GM23248 (cell line): Measurements from ENCODE around the gene BARX2. TPM values are rescaled to one million over a fixed set of nuclear protein-coding genes. Genes with fewer than 3 reads are reported as not detected.

ENCODE experiments used
- DNase-seq: peaks from one replicate; pipeline ENCODE4 v3.0.0-alpha.2; 2015
- H2AFZ ChIP-seq: fragments of 200-600 bp; sonication (generic); 2 replicates; pipeline ENCODE4 v1.6.1; 2016; ENCODE audit warnings: antibody characterized with exemption
- H3F3A ChIP-seq: fragments of 200-600 bp; sonication (generic); 2 replicates; pipeline ENCODE4 v1.6.1; 2016; ENCODE audit warnings: mild to moderate bottlenecking, antibody characterized with exemption, mixed run types; ENCODE audit not compliant: insufficient read depth
- H3K27ac ChIP-seq: fragments of 200-600 bp; sonication (generic); 2 replicates; pipeline ENCODE4 v1.5.1; 2016; ENCODE audit warnings: mild to moderate bottlenecking
- H3K27me3 ChIP-seq: fragments of 200-600 bp; sonication (generic); replicated peaks from 2 replicates; pipeline ENCODE4 v1.6.1; 2016; ENCODE audit warnings: mild to moderate bottlenecking; ENCODE audit not compliant: insufficient read depth
- H3K36me3 ChIP-seq: fragments of 200-600 bp; sonication (generic); 2 replicates; pipeline ENCODE4 v1.6.1; 2016; ENCODE audit warnings: low read depth, mild to moderate bottlenecking
- H3K4me1 ChIP-seq: fragments of 200-600 bp; sonication (generic); 2 replicates; pipeline ENCODE4 v1.6.1; 2016; ENCODE audit warnings: mild to moderate bottlenecking; ENCODE audit not compliant: insufficient read depth
- H3K4me2 ChIP-seq: fragments of 200-600 bp; sonication (generic); one replicate; pipeline ENCODE4 v1.6.1; 2016; ENCODE audit warnings: mild to moderate bottlenecking; ENCODE audit not compliant: unreplicated experiment
- H3K4me3 ChIP-seq: fragments of 200-600 bp; sonication (generic); 2 replicates; pipeline ENCODE4 v1.5.1; 2016; ENCODE audit warnings: mild to moderate bottlenecking
- H3K79me2 ChIP-seq: fragments of 200-600 bp; sonication (generic); 2 replicates; pipeline ENCODE4 v1.6.1; 2016; ENCODE audit warnings: mild to moderate bottlenecking; ENCODE audit not compliant: insufficient read depth
- H3K9ac ChIP-seq: fragments of 200-600 bp; sonication (generic); 2 replicates; pipeline ENCODE4 v1.6.1; 2016; ENCODE audit warnings: mild to moderate bottlenecking
- H3K9me2 ChIP-seq: fragments of 200-600 bp; sonication (generic); 2 replicates; pipeline ENCODE4 v1.6.1; 2016; ENCODE audit warnings: mixed run types, mild to moderate bottlenecking, moderate library complexity; ENCODE audit not compliant: insufficient read depth
- H3K9me3 ChIP-seq: fragments of 200-600 bp; sonication (generic); one replicate; pipeline ENCODE4 v1.6.1; 2017; ENCODE audit warnings: low read depth
- H4K20me1 ChIP-seq: fragments of 200-600 bp; sonication (generic); 2 replicates; pipeline ENCODE4 v1.6.0; 2016; ENCODE audit not compliant: insufficient read depth
- EZH2 ChIP-seq: fragments of 200-600 bp; sonication (generic); IDR thresholded peaks from 2 replicates; pipeline ENCODE4 v1.6.1; 2018; ENCODE audit warnings: antibody characterized with exemption, mild to moderate bottlenecking; ENCODE audit not compliant: insufficient read depth, poor library complexity, severe bottlenecking
- EZH2phosphoT487 ChIP-seq: fragments of 200-600 bp; sonication (generic); IDR thresholded peaks from 2 replicates; pipeline ENCODE4 v1.6.1; 2018; ENCODE audit warnings: antibody characterized with exemption, moderate library complexity, mild to moderate bottlenecking, low read depth; ENCODE audit not compliant: insufficient read depth
- WGBS, 2 experiments: methylation state at CpG; one replicate each; pipeline ENCODE4 v1.1.6; 2015 to 2017; ENCODE audit warnings: low lambda C conversion rate in 2 of 2, low coverage in 1 of 2; ENCODE audit errors: missing lambda C conversion rate in 2 of 2; 5-methylcytosine and 5-hydroxymethylcytosine counted together
- in situ Hi-C: fragments of 300-500 bp; cut with MboI; formaldehyde crosslinking; loops from 2 replicates; pipeline ENCODE4 v1.15.0; 2020
- polyA plus RNA-seq: library from polyadenylated mRNA; unstranded; fragments of >200 nt; fragmentation: Nextera tagmentation; extraction: Ambion mirVana; gene quantifications from 2 replicates; pipeline ENCODE4 v1.2.1, GENCODE V29; 2016
- total RNA-seq: library from RNA; depleted of rRNA; stranded (reverse); fragments of >200 nt; shearing (Covaris generic); gene quantifications from 2 replicates; pipeline ENCODE4 v1.2.3, GENCODE V29; 2014

BARX2 gene
- total and polyA plus RNA-seq, 2 experiments from 2014 or later, result not detected

DNA sequence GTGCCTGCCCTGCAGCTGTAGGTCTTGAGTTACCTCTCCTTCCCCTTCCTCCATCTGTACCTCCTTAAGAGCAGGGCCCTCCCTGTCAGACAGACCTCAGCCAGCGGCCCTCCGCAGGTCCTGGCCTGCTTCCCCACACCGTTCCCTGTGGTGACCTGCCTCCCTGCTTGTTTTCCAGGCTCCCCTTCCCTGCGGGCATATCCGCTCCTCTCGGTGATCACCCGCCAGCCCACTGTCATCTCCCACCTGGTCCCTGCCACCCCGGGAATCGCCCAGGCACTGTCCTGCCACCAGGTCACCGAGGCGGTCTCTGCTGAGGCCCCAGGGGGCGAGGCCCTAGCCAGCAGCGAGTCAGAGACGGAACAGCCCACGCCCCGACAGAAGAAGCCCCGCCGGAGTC is 60.9 kb downstream of the BARX2 start:
- no peaks in the 10 kb centered on the region for H3K9me3 ChIP-seq
- no peak overlapping the region for H3K9ac ChIP-seq
- WGBS, 2 experiments, result 55 to 57% methylated on average over 18 of the region's 18 CpGs
- no peak overlapping the region for H2AFZ ChIP-seq
- DNase-seq, result no peak
- H3K27ac ChIP-seq, result no peak overlapping the region
- 0 out of 2 replicates have a peak, but pooled peaks cover 4% of the 10 kb centered on the region for H3K27me3 ChIP-seq
- no peaks in the 10 kb centered on the region for H3F3A ChIP-seq
- no peaks in the 10 kb centered on the region for H3K79me2 ChIP-seq
- H3K4me1 ChIP-seq, result no peaks in the 10 kb centered on the region
- no peak overlapping the region for H3K4me3 ChIP-seq
- H3K4me2 ChIP-seq, result no peak overlapping the region
- no peaks in the 10 kb centered on the region for H4K20me1 ChIP-seq
- TF ChIP-seq EZH2, result no peak
- TF ChIP-seq EZH2phosphoT487, result no peak
- in situ Hi-C loops, result no loop called here
- H3K36me3 ChIP-seq, result no peaks in the 10 kb centered on the region
- H3K9me2 ChIP-seq, result no peaks in the 10 kb centered on the region

DNA sequence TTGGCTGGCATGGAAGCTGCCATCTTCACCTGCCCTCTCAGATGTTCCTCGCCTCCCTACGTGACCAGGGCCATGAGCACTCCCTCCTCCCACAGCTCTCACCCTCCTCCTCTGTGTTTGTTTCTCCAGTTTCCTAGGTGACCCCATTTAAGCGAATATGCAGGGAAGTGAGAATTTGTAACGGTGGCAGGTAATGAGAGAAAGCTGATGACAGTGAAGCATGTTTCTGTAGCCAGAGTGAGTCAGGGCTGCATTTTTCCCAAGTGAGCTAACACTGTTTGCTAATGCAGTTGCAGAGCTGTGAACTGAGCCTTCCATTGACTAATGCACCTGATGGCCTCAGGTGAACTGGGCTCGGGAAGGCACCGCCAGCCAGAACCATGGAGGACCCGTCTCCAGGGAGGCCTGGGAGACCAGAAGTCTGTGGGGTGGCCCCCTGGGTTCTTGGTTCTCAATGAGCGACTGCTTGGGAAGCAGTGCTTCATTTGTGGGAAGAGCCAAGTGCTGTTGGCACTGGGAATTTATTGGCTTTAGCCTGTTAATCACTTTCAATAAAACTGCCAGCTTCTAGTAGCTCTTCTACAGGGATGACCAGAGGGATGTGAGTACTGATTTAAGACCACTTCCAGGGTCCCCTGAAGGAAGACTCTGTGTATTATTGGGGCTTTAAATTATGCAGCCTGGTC is 64.5 kb downstream of the BARX2 start:
- peak; percentile 5 for DNase-seq
- Histone ChIP-seq H3K4me2 (no peak overlapping the region), H3K9me3 (no peaks in the 10 kb centered on the region), H3K27me3 (0 out of 2 replicates have a peak, but pooled peaks cover 9% of the 10 kb centered on the region), H3K4me3 (no peak overlapping the region), H3F3A (no peaks in the 10 kb centered on the region), H3K9me2 (no peaks in the 10 kb centered on the region), H3K27ac (no peak overlapping the region), H3K9ac (no peak overlapping the region), H3K36me3 (no peaks in the 10 kb centered on the region), H3K4me1 (no peaks in the 10 kb centered on the region), H3K79me2 (no peaks in the 10 kb centered on the region), H4K20me1 (no peaks in the 10 kb centered on the region), H2AFZ (no peak overlapping the region)
- WGBS, 2 experiments, result 23 to 30% methylated on average over 8 of the region's 8 CpGs
- TF ChIP-seq EZH2phosphoT487 (no peak), EZH2 (no peak)
- in situ Hi-C loops, result no loop called here

DNA sequence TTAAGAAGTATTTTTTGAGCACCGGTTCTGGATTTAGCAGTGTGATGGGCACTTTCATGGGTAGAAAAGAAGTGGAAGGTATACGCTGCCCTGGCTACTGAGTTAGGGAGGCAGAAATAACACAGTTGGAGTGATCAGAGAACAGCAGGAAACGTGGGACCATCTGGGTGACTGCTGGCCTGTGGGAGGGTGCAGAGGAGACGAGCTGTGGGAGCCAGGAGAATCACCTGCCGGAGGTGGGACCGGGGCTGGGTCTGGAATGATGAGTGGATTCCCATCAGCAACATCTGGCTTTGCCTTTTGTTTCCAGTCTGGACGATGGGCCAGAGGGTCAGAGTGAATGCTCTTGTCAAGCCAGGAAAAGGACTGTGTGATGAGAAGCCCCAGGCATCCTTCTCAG is 66.5 kb downstream of the BARX2 start:
- Histone ChIP-seq H3K4me3 (no peak overlapping the region), H3K4me2 (no peak overlapping the region), H3K36me3 (no peaks in the 10 kb centered on the region), H3K27ac (no peak overlapping the region), H3K9ac (no peak overlapping the region), H3K9me3 (no peaks in the 10 kb centered on the region), H2AFZ (no peak overlapping the region), H3K9me2 (no peaks in the 10 kb centered on the region), H3K4me1 (no peaks in the 10 kb centered on the region), H3K79me2 (no peaks in the 10 kb centered on the region), H4K20me1 (no peaks in the 10 kb centered on the region), H3F3A (no peaks in the 10 kb centered on the region), H3K27me3 (0 out of 2 replicates have a peak, but pooled peaks cover 5% of the 10 kb centered on the region)
- 32 to 35% methylated on average over 7 of the region's 7 CpGs for WGBS, 2 experiments
- DNase-seq, result no peak
- in situ Hi-C loops, result no loop called here
- no peak for TF ChIP-seq EZH2
- TF ChIP-seq EZH2phosphoT487, result no peak

DNA sequence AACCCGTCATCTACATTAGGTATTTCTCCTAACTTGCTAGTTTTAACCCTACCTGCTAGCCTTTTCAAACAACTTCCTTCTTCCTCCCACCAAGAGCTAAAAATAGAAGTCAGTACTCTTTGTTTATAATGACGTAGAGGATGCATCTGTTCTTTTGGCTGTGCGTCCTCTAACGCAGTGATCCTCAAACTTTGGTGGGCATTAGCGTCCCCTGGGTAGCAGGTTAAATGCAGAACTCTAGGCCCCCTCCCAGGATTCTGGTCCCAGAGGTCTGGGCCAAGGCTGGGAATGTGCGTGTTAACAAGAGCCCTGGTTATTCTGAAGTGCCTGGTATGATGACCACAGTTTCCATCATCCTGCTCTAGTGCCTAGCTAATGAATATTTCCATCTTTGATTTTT is 67.6 kb downstream of the BARX2 start:
- no peaks in the 10 kb centered on the region for H3K4me1 ChIP-seq
- no peak for DNase-seq
- no peaks in the 10 kb centered on the region for H3K9me2 ChIP-seq
- H4K20me1 ChIP-seq, result no peaks in the 10 kb centered on the region
- H3K27me3 ChIP-seq, result 0 out of 2 replicates have a peak, but pooled peaks cover 9% of the 10 kb centered on the region
- no peak overlapping the region for H2AFZ ChIP-seq
- in situ Hi-C loops, result no loop called here
- H3K9me3 ChIP-seq, result no peaks in the 10 kb centered on the region
- H3F3A ChIP-seq, result no peaks in the 10 kb centered on the region
- H3K36me3 ChIP-seq, result no peaks in the 10 kb centered on the region
- H3K4me2 ChIP-seq, result no peak overlapping the region
- H3K79me2 ChIP-seq, result no peaks in the 10 kb centered on the region
- H3K9ac ChIP-seq, result no peak overlapping the region
- H3K27ac ChIP-seq, result no peak overlapping the region
- H3K4me3 ChIP-seq, result no peak overlapping the region
- TF ChIP-seq EZH2phosphoT487 (no peak), EZH2 (no peak)
- WGBS, 2 experiments, result 25 to 36% methylated on average over 6 of the region's 6 CpGs
